GM13976 (cell line): ENCODE measurements around the gene CFAP157.

ENCODE experiments used
- DNase-seq: peaks from one replicate; pipeline ENCODE4 v3.0.0; 2012; ENCODE audit warnings: low spot score
- in situ Hi-C: fragments of 300-500 bp; cut with MboI; formaldehyde crosslinking; loops from one replicate; pipeline ENCODE4 v1.12.0; 2022; ENCODE audit warnings: low sequenced_read_pairs, mixed read lengths, inconsistent platforms; ENCODE audit not compliant: unreplicated experiment
- TF ChIP-seq, protein P1 (sequence below): IDR thresholded peaks from 2 replicates; pipeline ENCODE4 v1.5.1; 2012; ENCODE audit warnings: borderline replicate concordance, mild to moderate bottlenecking; ENCODE audit not compliant: insufficient read depth; ENCODE audit errors: extremely low read depth, missing control alignments, control extremely low read depth

CFAP157 gene

GRCh38 chr9:127723444-127723843 lies 16.7 kb downstream of the CFAP157 start:
- in situ Hi-C loops: no loop called here
- TF ChIP-seq, protein P1, sequence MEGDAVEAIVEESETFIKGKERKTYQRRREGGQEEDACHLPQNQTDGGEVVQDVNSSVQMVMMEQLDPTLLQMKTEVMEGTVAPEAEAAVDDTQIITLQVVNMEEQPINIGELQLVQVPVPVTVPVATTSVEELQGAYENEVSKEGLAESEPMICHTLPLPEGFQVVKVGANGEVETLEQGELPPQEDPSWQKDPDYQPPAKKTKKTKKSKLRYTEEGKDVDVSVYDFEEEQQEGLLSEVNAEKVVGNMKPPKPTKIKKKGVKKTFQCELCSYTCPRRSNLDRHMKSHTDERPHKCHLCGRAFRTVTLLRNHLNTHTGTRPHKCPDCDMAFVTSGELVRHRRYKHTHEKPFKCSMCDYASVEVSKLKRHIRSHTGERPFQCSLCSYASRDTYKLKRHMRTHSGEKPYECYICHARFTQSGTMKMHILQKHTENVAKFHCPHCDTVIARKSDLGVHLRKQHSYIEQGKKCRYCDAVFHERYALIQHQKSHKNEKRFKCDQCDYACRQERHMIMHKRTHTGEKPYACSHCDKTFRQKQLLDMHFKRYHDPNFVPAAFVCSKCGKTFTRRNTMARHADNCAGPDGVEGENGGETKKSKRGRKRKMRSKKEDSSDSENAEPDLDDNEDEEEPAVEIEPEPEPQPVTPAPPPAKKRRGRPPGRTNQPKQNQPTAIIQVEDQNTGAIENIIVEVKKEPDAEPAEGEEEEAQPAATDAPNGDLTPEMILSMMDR: no peak
- no peak for DNase-seq

GRCh38 chr9:127724012-127724411 lies 17.2 kb downstream of the CFAP157 start:
- in situ Hi-C loops: no loop called here
- no peak for DNase-seq
- TF ChIP-seq, protein P1: no peak

DNA sequence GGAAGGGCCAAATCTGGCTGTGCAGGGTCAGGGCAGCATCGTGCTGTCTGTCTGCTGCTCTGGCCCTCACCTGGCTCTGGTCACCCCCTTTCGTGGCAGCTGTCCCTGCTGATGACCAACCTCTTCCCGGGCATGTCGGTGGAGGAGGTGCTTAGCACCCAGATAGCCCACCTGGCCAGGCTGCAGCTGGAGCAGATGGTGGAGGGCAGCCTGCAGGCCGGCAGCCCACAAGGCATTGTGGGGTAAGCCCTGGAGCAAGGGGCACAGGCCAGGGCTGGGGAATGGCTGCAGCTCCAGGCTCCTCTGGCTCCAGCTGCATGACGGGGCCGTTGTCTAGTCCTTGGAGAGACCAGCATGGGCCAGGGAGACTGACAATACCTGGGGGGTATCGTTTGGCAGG lies 20.1 kb downstream of the CFAP157 start:
- DNase-seq: no peak
- TF ChIP-seq, protein P1: no peak
- in situ Hi-C loops: no loop called here

- DNase-seq: no peak
- in situ Hi-C loops: no loop called here
- TF ChIP-seq, protein P1: no peak
Observed at GRCh38 chr9:127728808-127729207, 22.0 kb downstream of the CFAP157 start.

DNA sequence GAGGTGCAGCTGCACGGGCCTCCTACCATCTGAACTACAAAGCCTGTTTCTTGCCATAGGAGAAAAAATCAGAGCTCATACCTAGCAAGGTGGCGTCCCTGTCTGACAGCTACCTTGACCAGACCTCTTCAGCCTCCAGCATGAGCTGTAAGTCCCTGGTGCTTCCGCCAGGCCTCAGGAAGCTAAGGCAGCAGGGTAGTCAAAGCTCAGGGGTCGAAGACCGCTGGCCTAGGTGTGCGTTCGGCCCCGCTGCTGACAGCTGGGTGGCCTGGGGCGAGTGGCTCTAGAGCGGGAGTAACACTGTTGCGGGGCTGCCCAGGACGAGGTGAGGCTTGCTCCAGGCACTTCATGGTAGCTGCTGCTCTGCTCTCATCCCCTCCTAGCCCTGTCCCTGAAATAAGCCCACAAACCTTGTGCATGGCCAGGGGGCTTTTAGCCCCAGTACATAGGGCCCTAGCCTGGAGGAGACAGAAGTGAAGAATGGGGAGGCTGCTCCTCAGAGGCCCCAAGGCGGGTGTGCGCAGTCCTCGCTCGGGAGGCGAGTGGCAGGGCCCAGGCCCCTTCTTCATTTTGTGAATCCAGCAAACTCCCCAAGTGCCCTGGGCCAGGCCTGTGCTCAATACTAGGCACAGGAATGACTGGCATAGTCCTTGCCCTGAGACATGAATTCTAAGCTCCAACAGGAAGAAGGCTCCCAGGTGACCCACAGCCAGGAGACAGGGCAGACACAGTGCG lies 22.9 kb downstream of the CFAP157 start:
- in situ Hi-C loops: no loop called here

DNA sequence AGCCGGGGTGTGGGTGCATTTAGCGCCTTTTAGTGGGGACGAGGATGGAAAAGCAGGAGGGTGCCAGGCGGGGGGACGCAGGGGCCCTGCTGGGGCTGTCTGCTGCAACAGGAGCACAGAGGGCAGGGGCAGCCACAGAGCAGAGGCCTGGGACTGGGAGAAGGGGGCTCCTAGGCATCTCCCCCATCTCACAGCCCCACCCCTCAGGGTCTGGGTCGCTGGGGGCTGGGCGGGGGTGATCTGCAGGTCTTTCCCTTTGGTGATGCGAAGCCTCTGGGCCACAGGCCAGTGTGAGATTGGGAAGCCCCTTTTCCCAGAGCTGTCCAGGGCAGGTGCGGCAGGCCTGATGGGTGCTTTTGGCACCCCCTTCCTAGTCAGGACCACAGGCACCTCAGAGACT lies 23.5 kb downstream of the CFAP157 start:
- in situ Hi-C loops: no loop called here
- DNase-seq: no peak
- TF ChIP-seq, protein P1: no peak

More for the DNA sequence above, 22.9 kb downstream of the CFAP157 start:
- no peak for DNase-seq
- TF ChIP-seq, protein P1: no peak

DNA sequence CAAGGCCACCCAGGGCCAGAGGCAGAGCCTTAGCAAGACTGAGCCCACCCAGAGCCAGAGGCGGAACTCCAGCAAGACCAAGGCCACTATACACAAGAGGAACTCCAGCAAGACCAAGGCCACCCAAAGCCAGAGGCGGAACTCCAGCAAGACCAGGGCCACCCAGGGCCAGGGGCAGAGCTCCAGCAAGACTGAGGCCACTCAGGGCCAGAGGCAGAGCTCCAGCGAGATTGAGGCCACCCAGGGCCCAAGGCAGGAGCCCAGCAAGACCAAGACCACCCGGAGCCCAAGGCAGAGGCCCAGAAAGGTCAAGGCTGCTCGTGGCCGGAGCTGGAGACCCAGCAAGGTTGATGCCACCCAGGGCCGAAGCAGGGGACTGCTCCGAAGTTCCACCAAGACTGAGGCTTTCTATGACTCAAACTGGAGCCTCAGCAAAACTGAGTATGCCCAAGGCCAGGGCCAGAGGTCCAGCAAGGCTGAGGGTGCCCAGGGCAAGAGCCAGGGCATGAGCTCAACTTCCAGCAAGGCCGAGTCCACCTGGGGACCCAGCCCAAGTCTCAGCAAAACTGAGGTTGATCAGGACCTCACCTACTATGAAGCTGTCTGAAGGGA lies 24.1 kb downstream of the CFAP157 start:
- TF ChIP-seq, protein P1: no peak
- in situ Hi-C loops: no loop called here
- DNase-seq: no peak
